Naive thymus-derived CD4-positive, alpha-beta T cell (primary cell): ENCODE results near the gene LSAMP. TPM values are rescaled to one million over a fixed set of nuclear protein-coding genes. Genes with fewer than 3 reads are reported as not detected.

Source experiments
- ATAC-seq: fragments of 150-1000 bp; cut with Tn5 transposase; 2 replicates; pipeline ENCODE4 v1.10.0; 2021; ENCODE audit warnings: mild to moderate bottlenecking, moderate library complexity
- CTCF ChIA-PET: fragments of 350-600 bp; sonication (Branson Sonifier 250); formaldehyde crosslinking; loops from one replicate; lab custom pipeline; 2021; ENCODE audit warnings: antibody characterized with exemption; lab: Charles Lee
- POLR2A ChIA-PET: fragments of 350-600 bp; sonication (Branson Sonifier 250); formaldehyde crosslinking; loops from one replicate; lab custom pipeline; 2021; ENCODE audit warnings: antibody characterized with exemption, inconsistent platforms; lab: Charles Lee
- DNase-seq, 9 donors: peaks; one replicate each; pipeline versions ENCODE4 v3.0.0 to v3.0.0-alpha.2; 2020 to 2022; ENCODE audit warnings: mixed read lengths in 1 of 9
- H3K27ac ChIP-seq: one replicate; pipeline ENCODE4 v1.7.0; 2013; ENCODE audit warnings: mild to moderate bottlenecking, low read depth, low read length, moderate library complexity
- H3K27me3 ChIP-seq, 2 donors: one replicate each; pipeline ENCODE4 v1.7.0; 2013; ENCODE audit warnings: low read length in 2 of 2, mild to moderate bottlenecking in 2 of 2, moderate library complexity in 2 of 2; ENCODE audit not compliant: control insufficient read depth in 2 of 2, insufficient read depth in 2 of 2
- H3K36me3 ChIP-seq, 3 experiments: 1 replicate in 2 of 3; 2 replicates in 1 of 3; pipeline ENCODE4 v1.7.0; 2013; ENCODE audit warnings: low read length in 3 of 3, mild to moderate bottlenecking in 3 of 3, moderate library complexity in 1 of 3; ENCODE audit not compliant: insufficient read depth in 3 of 3, control insufficient read depth in 2 of 3
- H3K4me1 ChIP-seq, 2 donors: one replicate each; pipeline ENCODE4 v1.7.0; 2013; ENCODE audit warnings: low read length in 2 of 2, mild to moderate bottlenecking in 2 of 2, moderate library complexity in 1 of 2; ENCODE audit not compliant: control insufficient read depth in 2 of 2, insufficient read depth in 2 of 2
- H3K4me3 ChIP-seq: 2 replicates; pipeline ENCODE4 v1.7.0; 2013; ENCODE audit warnings: mild to moderate bottlenecking, low read length
- H3K9me3 ChIP-seq, 3 experiments: 1 replicate in 2 of 3; 2 replicates in 1 of 3; pipeline ENCODE4 v1.7.0; 2013; ENCODE audit warnings: low read length in 3 of 3; ENCODE audit not compliant: control insufficient read depth in 2 of 3
- H3K27ac Mint-ChIP-seq, 9 donors: one replicate each; pipeline ENCODE4 v1.8.0; 2020 to 2022; ENCODE audit warnings: mixed read lengths in 9 of 9, mild to moderate bottlenecking in 8 of 9, moderate library complexity in 5 of 9, inconsistent platforms in 2 of 9
- H3K27me3 Mint-ChIP-seq, 5 donors: one replicate each; pipeline ENCODE4 v1.8.0; 2021 to 2022; ENCODE audit warnings: mixed read lengths in 5 of 5, mild to moderate bottlenecking in 1 of 5
- H3K36me3 Mint-ChIP-seq, 5 donors: one replicate each; pipeline ENCODE4 v1.8.0; 2020 to 2022; ENCODE audit warnings: mixed read lengths in 5 of 5, mild to moderate bottlenecking in 3 of 5, inconsistent platforms in 1 of 5
- H3K4me1 Mint-ChIP-seq, 7 donors: one replicate each; pipeline ENCODE4 v1.8.0; 2020 to 2022; ENCODE audit warnings: mixed read lengths in 7 of 7, mild to moderate bottlenecking in 3 of 7, inconsistent platforms in 1 of 7
- H3K4me3 Mint-ChIP-seq, 10 donors: one replicate each; pipeline ENCODE4 v1.8.0; 2020 to 2022; ENCODE audit warnings: mild to moderate bottlenecking in 10 of 10, mixed read lengths in 10 of 10, moderate library complexity in 6 of 10, inconsistent platforms in 2 of 10
- H3K9me3 Mint-ChIP-seq, 11 donors: one replicate each; pipeline ENCODE4 v1.8.0; 2020 to 2022; ENCODE audit warnings: mixed read lengths in 11 of 11, mild to moderate bottlenecking in 4 of 11, inconsistent platforms in 1 of 11, moderate library complexity in 1 of 11
- intact Hi-C, 2 donors: fragments of 100-400 bp; cut with micrococcal nuclease; formaldehyde crosslinking; loops; one replicate each; pipeline ENCODE4 v1.15.1; 2023
- polyA plus RNA-seq, 2 donors: library from polyadenylated mRNA; unstranded; fragments of 300-500 nt; fragmentation: Illumina TruSeq; gene quantifications; one replicate each; pipeline ENCODE4 v1.2.3, GENCODE V29; 2021
- total RNA-seq, 6 experiments: library from RNA in 5 of 6; stranded (reverse) in 5 of 6; gene quantifications; 1 replicate in 5 of 6; 2 replicates in 1 of 6; pipeline ENCODE4 v1.2.3 and lab custom pipeline; 2021 to 2026

LSAMP gene
- total and polyA plus RNA-seq, 7 experiments from 2014 or later, result not detected

GRCh38 chr3:115779011-115779410 lies 666.3 kb downstream of the LSAMP start:
- Mint-ChIP-seq H3K4me1 (peaks cover 0 to 4% (median 3%) of the 10 kb centered on the region in 7 donors), H3K9me3 (peaks cover 0 to 3% (median 0%) of the 10 kb centered on the region in 11 donors), H3K27me3 (peaks cover 0 to 15% (median 5%) of the 10 kb centered on the region in 5 donors), H3K36me3 (no peaks in the 10 kb centered on the region), H3K4me3 (no peak overlapping the region), H3K27ac (no peak overlapping the region)
- no peak overlapping the region for H3K27ac ChIP-seq
- no peaks in the 10 kb centered on the region for H3K9me3 ChIP-seq
- peaks cover 3% of the 10 kb centered on the region in 2 donors for H3K4me1 ChIP-seq
- ChIA-PET CTCF (no interaction called here), POLR2A (no interaction called here)
- H3K27me3 ChIP-seq, result no peaks in the 10 kb centered on the region
- H3K36me3 ChIP-seq, result no peaks in the 10 kb centered on the region
- ATAC-seq, result no peak
- intact Hi-C loops, result no loop called here
- no peak overlapping the region for H3K4me3 ChIP-seq
- no peak for DNase-seq

GRCh38 chr3:115772951-115773350 lies 672.3 kb downstream of the LSAMP start:
- Histone ChIP-seq H3K27me3 (no peaks in the 10 kb centered on the region), H3K4me3 (no peak overlapping the region)
- POLR2A ChIA-PET, result no interaction called here

GRCh38 chr3:115768661-115769060 lies 676.6 kb downstream of the LSAMP start:
- ATAC-seq (no peak), DNase-seq (no peak)
- no peaks in the 10 kb centered on the region for H3K27me3 ChIP-seq
- POLR2A ChIA-PET, result no interaction called here
- Mint-ChIP-seq H3K9me3 (no peaks in the 10 kb centered on the region), H3K4me3 (no peak overlapping the region), H3K27me3 (peaks cover 0 to 11% (median 5%) of the 10 kb centered on the region in 5 donors), H3K4me1 (no peaks in the 10 kb centered on the region), H3K27ac (no peak overlapping the region), H3K36me3 (no peaks in the 10 kb centered on the region)
- H3K4me1 ChIP-seq, result no peaks in the 10 kb centered on the region
- H3K9me3 ChIP-seq, result no peaks in the 10 kb centered on the region
- H3K4me3 ChIP-seq, result no peak overlapping the region
- H3K27ac ChIP-seq, result no peak overlapping the region
- CTCF ChIA-PET, result no interaction called here
- intact Hi-C loops, result no loop called here
- no peaks in the 10 kb centered on the region for H3K36me3 ChIP-seq

More at GRCh38 chr3:115772951-115773350, 672.3 kb downstream of the LSAMP start:
- Histone ChIP-seq H3K4me1 (no peaks in the 10 kb centered on the region), H3K9me3 (no peaks in the 10 kb centered on the region), H3K27ac (no peak overlapping the region), H3K36me3 (no peaks in the 10 kb centered on the region)
- H3K9me3 Mint-ChIP-seq, result peaks cover 0 to 3% (median 0%) of the 10 kb centered on the region in 11 donors
- H3K36me3 Mint-ChIP-seq, result no peaks in the 10 kb centered on the region
- CTCF ChIA-PET, result no interaction called here
- DNase-seq (no peak), ATAC-seq (no peak)
- no peak overlapping the region for H3K27ac Mint-ChIP-seq
- H3K27me3 Mint-ChIP-seq, result peaks cover 0 to 9% (median 0%) of the 10 kb centered on the region in 5 donors
- H3K4me1 Mint-ChIP-seq, result no peaks in the 10 kb centered on the region
- intact Hi-C loops, result no loop called here
- H3K4me3 Mint-ChIP-seq, result no peak overlapping the region

- no peak for ATAC-seq
- DNase-seq, result no peak
- intact Hi-C loops, result no loop called here
- ChIA-PET CTCF (interaction anchor here (1.3 kb wide), 1 partner anchor 18 kb away, joined by 3 read pairs; no protein-coding TSS in a partner anchor), POLR2A (no interaction called here)
- H3K27me3 ChIP-seq, result no peaks in the 10 kb centered on the region
- no peaks in the 10 kb centered on the region for H3K4me1 ChIP-seq
- H3K9me3 Mint-ChIP-seq, result no peaks in the 10 kb centered on the region
- no peak overlapping the region for H3K4me3 ChIP-seq
- H3K4me1 Mint-ChIP-seq, result no peaks in the 10 kb centered on the region
- no peaks in the 10 kb centered on the region for H3K9me3 ChIP-seq
- no peak overlapping the region for H3K4me3 Mint-ChIP-seq
- H3K27ac Mint-ChIP-seq, result no peak overlapping the region
- H3K27ac ChIP-seq, result no peak overlapping the region
- H3K27me3 Mint-ChIP-seq, result peaks cover 0 to 11% (median 3%) of the 10 kb centered on the region in 5 donors
- H3K36me3 Mint-ChIP-seq, result no peaks in the 10 kb centered on the region
- H3K36me3 ChIP-seq, result no peaks in the 10 kb centered on the region
Measured at GRCh38 chr3:115766587-115767482, 678.5 kb downstream of the LSAMP start.

- H3K27me3 Mint-ChIP-seq, result peaks cover 0 to 18% (median 7%) of the 10 kb centered on the region in 5 donors
- ATAC-seq (no peak), DNase-seq (no peak)
- Histone ChIP-seq H3K36me3 (no peaks in the 10 kb centered on the region), H3K27me3 (no peaks in the 10 kb centered on the region), H3K9me3 (no peaks in the 10 kb centered on the region), H3K27ac (no peak overlapping the region), H3K4me1 (no peaks in the 10 kb centered on the region), H3K4me3 (no peak overlapping the region)
- ChIA-PET CTCF (no interaction called here), POLR2A (no interaction called here)
- no peak overlapping the region for H3K27ac Mint-ChIP-seq
- no peaks in the 10 kb centered on the region for H3K4me1 Mint-ChIP-seq
- no peak overlapping the region for H3K4me3 Mint-ChIP-seq
- H3K9me3 Mint-ChIP-seq, result peaks cover 0 to 1% (median 0%) of the 10 kb centered on the region in 11 donors
- H3K36me3 Mint-ChIP-seq, result no peaks in the 10 kb centered on the region
- intact Hi-C loops, result no loop called here
Measured at GRCh38 chr3:115761927-115762305, 683.4 kb downstream of the LSAMP start.

- H3K9me3 ChIP-seq, result no peaks in the 10 kb centered on the region
- H3K4me3 ChIP-seq, result no peak overlapping the region
- no peaks in the 10 kb centered on the region for H3K4me1 ChIP-seq
- Mint-ChIP-seq H3K9me3 (peaks cover 0 to 1% (median 0%) of the 10 kb centered on the region in 11 donors), H3K27ac (no peak overlapping the region), H3K36me3 (no peaks in the 10 kb centered on the region), H3K27me3 (peaks cover 0 to 19% (median 7%) of the 10 kb centered on the region in 5 donors), H3K4me3 (no peak overlapping the region), H3K4me1 (no peaks in the 10 kb centered on the region)
- CTCF ChIA-PET, result no interaction called here
- H3K27me3 ChIP-seq, result no peaks in the 10 kb centered on the region
- DNase-seq (no peak), ATAC-seq (no peak)
- no peaks in the 10 kb centered on the region for H3K36me3 ChIP-seq
- POLR2A ChIA-PET, result no interaction called here
- intact Hi-C loops, result no loop called here
- no peak overlapping the region for H3K27ac ChIP-seq
Measured at GRCh38 chr3:115760716-115761115, 684.6 kb downstream of the LSAMP start.
